Measurements from ENCODE around the gene CAP2. TPM values are rescaled to one million over a fixed set of nuclear protein-coding genes. Genes with fewer than 3 reads are reported as not detected.

Gene CAP2
- total RNA-seq, 1 donor from 2014 or later = 15.5 TPM

DNA sequence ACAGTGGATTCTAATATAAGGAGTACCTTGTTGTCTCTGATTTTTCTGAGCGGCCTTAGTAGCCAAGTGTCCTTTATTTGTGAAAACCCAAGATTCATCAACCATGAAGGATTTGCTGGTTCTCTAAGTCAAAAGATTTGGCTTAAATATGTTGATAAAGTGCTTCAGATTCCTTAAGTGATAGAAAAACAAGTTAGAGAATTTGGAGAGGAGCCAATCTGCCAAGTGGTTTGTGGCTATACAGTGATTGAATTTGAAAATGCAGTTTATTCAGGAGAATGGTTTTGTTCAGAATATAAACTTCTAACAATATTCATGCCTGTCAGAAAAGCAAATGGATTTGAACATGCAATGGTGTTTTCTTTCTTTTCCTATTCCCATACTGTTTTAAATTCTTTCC is 54.8 kb downstream of the CAP2 start:
- no peaks in the 10 kb centered on the region for H3K9me3 Mint-ChIP-seq (ENCODE audit: low read depth)
- no peak for DNase-seq (ENCODE audit: low spot score, unreplicated experiment)
- H3K4me1 Mint-ChIP-seq (ENCODE audit: low read depth) = no peaks in the 10 kb centered on the region
- no peak overlapping the region for H3K4me3 Mint-ChIP-seq (ENCODE audit: low read depth)
- no peaks in the 10 kb centered on the region for H3K27me3 Mint-ChIP-seq
- TF ChIP-seq, protein P1, sequence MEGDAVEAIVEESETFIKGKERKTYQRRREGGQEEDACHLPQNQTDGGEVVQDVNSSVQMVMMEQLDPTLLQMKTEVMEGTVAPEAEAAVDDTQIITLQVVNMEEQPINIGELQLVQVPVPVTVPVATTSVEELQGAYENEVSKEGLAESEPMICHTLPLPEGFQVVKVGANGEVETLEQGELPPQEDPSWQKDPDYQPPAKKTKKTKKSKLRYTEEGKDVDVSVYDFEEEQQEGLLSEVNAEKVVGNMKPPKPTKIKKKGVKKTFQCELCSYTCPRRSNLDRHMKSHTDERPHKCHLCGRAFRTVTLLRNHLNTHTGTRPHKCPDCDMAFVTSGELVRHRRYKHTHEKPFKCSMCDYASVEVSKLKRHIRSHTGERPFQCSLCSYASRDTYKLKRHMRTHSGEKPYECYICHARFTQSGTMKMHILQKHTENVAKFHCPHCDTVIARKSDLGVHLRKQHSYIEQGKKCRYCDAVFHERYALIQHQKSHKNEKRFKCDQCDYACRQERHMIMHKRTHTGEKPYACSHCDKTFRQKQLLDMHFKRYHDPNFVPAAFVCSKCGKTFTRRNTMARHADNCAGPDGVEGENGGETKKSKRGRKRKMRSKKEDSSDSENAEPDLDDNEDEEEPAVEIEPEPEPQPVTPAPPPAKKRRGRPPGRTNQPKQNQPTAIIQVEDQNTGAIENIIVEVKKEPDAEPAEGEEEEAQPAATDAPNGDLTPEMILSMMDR (IDR thresholded peaks at IDR 0.05; ENCODE audit: unreplicated experiment) = no peak
- H3K27ac Mint-ChIP-seq = no peak overlapping the region
- peaks cover 4% of the 10 kb centered on the region for H3K36me3 Mint-ChIP-seq (ENCODE audit: insufficient read depth)

DNA sequence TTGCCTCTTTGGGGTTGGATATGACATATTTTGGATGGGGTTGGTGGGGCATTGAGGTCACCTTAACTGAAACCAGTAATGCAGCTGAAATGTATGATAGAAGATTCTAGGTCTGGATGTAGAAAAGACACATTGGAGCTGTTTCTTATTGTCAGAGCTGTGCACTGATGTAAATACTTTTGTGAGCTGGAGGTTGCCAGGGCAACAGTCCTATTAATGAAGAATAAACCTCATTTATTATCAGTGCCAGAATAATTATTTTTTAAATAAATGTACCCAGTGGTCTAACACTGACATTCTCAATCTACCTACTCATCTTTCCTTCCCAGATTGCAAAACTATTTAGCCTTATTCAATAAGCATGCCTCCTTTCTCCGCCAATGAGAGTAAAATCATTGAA is 57.0 kb downstream of the CAP2 start:
- no peak overlapping the region for H3K27ac Mint-ChIP-seq
- no peaks in the 10 kb centered on the region for H3K4me1 Mint-ChIP-seq (ENCODE audit: low read depth)
- TF ChIP-seq, protein P1 (IDR thresholded peaks at IDR 0.05; ENCODE audit: unreplicated experiment) = no peak
- DNase-seq (ENCODE audit: low spot score, unreplicated experiment) = no peak
- no peak overlapping the region for H3K4me3 Mint-ChIP-seq (ENCODE audit: low read depth)
- peaks cover 1% of the 10 kb centered on the region for H3K36me3 Mint-ChIP-seq (ENCODE audit: insufficient read depth)
- no peaks in the 10 kb centered on the region for H3K9me3 Mint-ChIP-seq (ENCODE audit: low read depth)
- no peaks in the 10 kb centered on the region for H3K27me3 Mint-ChIP-seq

DNA sequence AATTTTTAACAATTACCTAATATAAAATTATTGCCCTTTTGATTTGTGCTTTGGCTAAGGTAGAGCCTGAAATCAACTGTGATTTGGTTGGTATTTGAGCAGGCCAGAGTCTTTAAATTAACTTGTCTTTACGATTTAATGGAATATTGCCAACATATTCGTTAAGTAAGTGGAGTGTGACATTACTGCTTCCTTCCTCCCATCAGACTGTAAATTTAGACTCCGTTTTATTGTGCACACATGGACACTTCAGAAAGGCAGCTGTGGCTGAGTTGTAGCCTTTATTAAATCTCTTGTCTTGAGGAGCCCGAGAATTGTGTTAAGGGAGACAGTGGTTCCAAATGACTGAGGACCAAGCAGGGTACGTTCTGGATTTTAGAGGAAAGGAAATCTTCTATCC is 57.4 kb downstream of the CAP2 start:
- no peak for DNase-seq (ENCODE audit: low spot score, unreplicated experiment)
- H3K27ac Mint-ChIP-seq = no peak overlapping the region
- no peak overlapping the region for H3K4me3 Mint-ChIP-seq (ENCODE audit: low read depth)

DNA sequence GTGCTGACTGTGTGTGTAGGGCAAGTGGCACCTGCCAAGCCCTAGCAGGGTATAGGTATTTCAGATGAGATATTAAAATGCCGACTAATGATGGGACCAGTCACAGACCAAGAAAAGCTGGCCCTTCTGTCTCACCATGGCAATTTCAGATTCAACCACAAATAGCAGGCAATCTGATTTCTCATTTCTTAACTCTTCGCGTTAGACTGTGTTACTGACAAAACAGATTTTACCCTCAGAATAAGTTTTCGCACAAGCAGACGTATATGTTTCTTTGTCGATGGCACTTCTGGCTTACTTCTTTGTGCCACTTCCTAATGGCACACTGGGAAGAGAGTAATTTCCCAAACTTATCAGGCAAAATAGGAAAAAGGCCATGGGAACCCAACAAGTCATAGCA is 58.7 kb downstream of the CAP2 start:
- H3K4me1 Mint-ChIP-seq (ENCODE audit: low read depth) = no peaks in the 10 kb centered on the region
- TF ChIP-seq, protein P1 (IDR thresholded peaks at IDR 0.05; ENCODE audit: unreplicated experiment) = no peak
- DNase-seq (ENCODE audit: low spot score, unreplicated experiment) = no peak
- H3K27me3 Mint-ChIP-seq = no peaks in the 10 kb centered on the region
- no peak overlapping the region for H3K27ac Mint-ChIP-seq
- H3K9me3 Mint-ChIP-seq (ENCODE audit: low read depth) = no peaks in the 10 kb centered on the region
- H3K36me3 Mint-ChIP-seq (ENCODE audit: insufficient read depth) = peaks cover 4% of the 10 kb centered on the region
- no peak overlapping the region for H3K4me3 Mint-ChIP-seq (ENCODE audit: low read depth)

More for the DNA sequence above, 57.4 kb downstream of the CAP2 start:
- H3K27me3 Mint-ChIP-seq = no peaks in the 10 kb centered on the region
- no peaks in the 10 kb centered on the region for H3K4me1 Mint-ChIP-seq (ENCODE audit: low read depth)
- peaks cover 2% of the 10 kb centered on the region for H3K36me3 Mint-ChIP-seq (ENCODE audit: insufficient read depth)
- TF ChIP-seq, protein P1 (IDR thresholded peaks at IDR 0.05; ENCODE audit: unreplicated experiment) = no peak
- H3K9me3 Mint-ChIP-seq (ENCODE audit: low read depth) = no peaks in the 10 kb centered on the region

DNA sequence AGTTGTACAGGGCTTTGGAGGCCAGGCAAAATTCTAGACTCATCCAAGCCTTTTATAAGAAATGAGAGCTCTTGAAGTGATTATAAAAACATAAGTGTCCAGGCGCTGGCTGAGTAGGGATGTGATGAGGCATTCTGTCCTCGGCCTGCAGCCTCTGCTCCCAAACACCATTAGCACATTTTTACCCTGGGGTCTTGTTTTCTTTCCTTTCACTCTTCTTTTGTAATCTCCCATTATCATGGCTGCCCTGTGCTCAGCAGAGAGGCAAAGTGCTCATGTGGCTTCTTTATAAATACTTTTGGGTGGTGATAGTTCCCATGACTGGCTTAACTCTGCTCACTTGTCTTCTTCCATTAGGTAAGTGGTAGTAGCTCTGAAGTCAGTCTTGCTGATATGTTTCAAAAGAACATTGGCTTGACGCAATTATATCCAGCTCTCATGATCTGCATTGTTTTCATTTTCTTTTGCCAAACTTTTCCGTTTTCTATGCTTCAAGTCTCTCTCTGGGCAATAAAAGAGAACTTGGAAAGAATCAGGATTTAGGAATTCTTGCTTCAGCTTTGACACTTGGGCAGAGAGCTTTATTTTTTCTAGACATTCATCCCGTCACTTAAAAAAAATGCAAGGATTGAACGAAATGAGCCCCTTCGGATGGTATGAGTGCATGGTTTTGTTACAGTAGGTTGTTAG is 61.1 kb downstream of the CAP2 start:
- Mint-ChIP-seq H3K27ac (no peak overlapping the region), H3K4me3 (ENCODE audit: low read depth) (no peak overlapping the region), H3K27me3 (no peaks in the 10 kb centered on the region), H3K4me1 (ENCODE audit: low read depth) (no peaks in the 10 kb centered on the region), H3K36me3 (ENCODE audit: insufficient read depth) (peaks cover 4% of the 10 kb centered on the region), H3K9me3 (ENCODE audit: low read depth) (no peaks in the 10 kb centered on the region)
- TF ChIP-seq, protein P1 (IDR thresholded peaks at IDR 0.05; ENCODE audit: unreplicated experiment) = no peak
- no peak for DNase-seq (ENCODE audit: low spot score, unreplicated experiment)
